Activated CD4-positive, alpha-beta T cell treated with anti-CD3 and anti-CD28 coated beads, Interleukin-10, Interleukin-2, amounts not matched to agents 100 ng/mL and 50 ng/mL, durations not matched to agents 16 hours and 8 hours (primary cell): ENCODE measurements around the gene A2M.
"Not testable (repeated sequence)": the region's sequence is repeated elsewhere in the genome, so short reads cannot be mapped to it uniquely, and the experiment has no call there.

Experiments used
- DNase-seq: peaks from one replicate; pipeline ENCODE4 v3.0.0-alpha.2; 2020

Gene A2M

DNA sequence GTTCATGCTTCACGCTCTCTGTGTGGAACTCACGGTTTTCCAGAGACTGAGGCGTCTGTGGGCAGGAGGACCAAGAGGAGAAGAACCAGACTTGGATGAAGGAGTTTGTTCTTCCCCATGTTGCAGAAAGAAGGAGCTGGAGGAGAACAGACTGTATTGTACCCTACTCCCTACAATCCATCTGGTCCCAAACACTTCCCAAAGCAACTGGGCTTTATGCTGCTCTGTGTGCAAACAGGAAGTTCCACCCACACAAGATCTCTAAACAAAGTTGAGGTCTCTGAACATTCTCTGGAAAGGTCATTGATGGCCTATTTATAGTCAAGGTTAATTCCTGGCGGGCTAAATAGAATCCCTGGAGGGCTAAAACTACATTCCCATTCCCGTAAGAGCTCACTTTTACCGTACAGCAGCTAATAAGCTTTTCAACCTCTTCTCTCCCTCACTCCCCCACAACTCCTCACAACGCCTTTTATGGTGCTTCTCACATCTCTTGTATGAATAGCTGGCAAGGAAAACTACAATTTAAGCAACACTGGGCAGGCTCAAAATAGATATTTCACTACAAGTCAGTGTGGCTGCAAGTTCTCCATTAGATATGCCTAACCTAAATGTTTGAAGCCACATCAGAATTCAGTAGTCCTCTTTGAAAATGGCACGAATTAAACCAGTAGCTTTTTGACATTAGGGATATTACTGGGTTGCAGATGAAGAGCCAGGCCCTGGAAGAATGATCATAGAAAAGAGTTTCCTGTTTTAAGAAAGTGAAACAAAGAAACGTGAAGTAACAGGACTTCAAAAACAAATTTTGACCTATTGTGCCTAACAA, at the start of gene A2M:
Gene A2M, minus strand, starts transcription at position 189 of the 829 bp plus-strand sequence. Its CDS starts 70 bp downstream, at position 119.
- no peak for DNase-seq

DNA sequence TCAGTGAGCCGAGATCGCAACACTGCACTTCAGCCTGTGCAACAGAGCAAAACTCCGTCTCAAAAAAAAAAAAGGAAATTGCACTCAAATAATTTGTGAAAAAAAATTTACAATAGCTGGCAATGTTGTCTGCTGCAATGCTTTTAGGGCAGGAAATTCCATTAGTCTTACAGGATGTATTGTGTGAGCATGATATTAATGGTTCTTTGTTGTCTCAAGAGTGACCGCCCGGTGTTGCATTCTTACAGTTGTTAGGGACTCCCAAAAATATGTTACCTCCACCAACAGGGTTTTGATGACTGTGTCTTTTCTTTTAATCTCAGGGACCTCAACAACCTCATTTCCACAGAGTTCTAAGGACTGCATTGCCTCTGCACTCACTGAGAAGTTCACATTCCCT, 47.7 kb upstream of the A2M start:
- DNase-seq = no peak

DNA sequence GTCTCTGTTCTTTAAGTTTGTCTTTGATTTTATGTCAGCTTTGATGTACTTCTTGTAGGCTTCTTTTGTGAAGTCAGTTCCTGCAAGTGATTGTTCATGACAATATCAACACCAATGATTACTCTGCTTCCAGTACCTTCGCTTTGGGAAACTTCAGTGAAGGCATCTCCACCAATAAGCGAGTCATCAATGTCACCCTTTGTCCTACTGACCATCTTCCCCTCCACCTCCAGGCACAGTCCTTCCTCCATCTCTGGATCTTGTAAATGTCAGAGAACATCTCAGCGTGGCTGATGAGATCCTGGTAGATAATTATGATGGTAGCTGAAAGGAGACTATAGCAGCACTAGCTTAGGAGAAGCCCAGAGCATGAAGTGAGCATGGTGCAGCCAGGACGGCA, 40.4 kb upstream of the A2M start:
- DNase-seq = no peak

DNA sequence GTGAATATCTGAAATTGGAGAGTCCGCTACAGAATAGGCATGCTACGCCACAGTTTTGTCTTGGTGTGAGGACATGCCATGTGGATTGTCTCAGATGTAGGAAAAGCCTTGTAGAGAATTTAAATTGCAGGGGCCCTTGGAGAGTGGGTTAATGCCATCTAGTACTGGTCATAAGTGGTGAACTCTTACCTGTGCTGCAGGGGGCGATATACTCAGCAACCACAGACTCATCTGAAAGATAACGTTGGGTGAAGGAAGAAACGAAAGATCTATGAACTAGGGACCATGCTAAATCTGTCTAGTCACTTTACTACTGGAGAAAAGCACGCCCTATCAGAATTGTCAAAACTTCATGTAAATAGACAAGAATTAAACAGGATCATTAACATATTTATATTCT, 33.7 kb upstream of the A2M start:
- no peak for DNase-seq

DNA sequence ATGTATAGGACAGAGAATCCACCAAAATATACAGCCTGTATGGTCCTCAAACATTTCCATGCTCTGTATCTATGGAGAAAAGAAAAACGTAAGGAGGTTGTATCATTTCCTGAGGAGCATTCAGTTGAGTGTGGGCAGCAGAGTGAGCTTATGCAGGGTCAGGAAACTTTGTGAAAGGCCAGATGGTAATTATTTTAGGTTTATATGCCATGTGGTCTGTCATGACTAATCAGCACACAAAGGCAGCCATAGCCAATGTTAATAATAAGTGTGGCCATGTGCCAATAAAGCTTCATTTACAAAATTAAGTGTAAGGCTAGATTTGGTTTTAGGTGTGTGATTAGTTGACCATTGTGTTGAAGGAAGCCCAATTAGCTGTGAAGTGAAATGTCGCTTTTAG, 33.2 kb upstream of the A2M start:
- DNase-seq = no peak

DNA sequence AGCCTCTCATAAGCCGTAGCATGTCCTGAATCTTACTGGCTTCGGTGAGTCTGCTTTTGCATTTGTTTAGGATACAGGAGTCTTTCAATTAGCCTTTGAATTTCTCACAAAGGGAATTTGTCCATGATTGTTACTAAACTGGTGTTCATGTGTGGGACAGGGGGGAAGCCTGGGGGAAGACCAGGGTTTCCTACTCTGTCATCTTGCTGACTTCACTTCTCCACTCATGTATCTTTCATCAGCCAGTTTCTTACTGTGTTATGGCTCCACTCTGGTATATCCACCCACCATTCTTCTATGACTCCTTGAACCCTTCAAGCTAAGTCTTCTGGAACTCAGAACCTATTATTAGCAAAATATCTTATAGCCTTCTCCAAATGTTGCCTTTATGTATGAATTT, 31.7 kb upstream of the A2M start:
- no peak for DNase-seq

DNA sequence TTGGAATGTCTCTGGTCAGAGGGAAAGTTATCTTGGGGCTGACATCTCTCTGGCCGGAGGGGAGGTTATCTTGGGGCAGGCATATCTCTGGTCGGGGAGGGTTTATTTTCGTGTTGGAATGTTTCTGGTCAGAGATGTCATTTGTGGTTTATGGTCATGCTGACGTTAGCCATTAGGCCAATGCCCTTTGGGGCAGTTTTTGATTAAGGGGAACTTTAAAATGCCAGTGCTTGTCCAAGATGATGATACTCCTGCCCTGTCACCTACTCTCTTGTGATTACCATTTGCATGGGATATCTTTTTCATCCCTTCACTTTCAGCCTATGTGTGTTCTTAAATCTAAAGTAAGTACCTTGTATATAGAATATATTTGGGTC, 29.0 kb upstream of the A2M start:
- DNase-seq = no peak

DNA sequence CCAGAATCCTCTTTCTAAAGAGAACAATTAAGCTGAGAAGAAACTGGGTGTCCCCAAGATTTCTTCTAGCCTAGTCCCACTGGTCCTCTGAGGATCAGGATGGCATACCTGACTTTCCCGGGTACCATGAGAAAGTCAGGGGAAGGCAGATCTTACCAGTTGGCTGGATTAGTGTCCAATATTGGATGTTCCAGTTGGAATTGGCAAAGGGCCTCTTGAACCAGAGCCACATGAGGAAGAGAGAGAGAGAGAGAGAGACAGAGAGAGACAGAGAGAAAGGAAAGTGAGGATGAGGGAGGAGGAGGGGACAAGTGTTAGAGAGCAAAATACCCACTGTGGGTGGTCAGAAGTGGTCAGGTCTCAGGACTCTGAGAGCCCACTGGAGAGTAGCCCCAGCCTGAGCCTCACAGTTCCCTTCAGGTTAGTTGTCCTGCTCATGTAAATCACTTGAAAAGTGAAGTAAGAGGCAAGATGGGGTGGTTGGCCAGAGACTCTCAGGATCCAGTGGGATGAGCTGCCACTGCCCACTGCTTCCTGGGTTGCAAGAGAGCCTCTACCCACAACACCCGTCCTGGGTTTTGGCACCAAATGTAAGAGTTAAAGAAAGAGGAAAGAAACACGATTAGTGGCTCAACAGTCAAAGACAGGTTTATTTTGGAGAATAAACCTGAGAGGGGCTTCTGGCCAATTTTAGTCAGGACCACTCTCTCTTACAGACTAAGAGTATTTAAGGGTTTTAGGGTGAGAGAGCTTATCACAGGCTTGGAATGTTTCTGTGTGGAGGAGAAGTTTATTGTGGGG, 28.4 kb upstream of the A2M start:
- DNase-seq = no peak

DNA sequence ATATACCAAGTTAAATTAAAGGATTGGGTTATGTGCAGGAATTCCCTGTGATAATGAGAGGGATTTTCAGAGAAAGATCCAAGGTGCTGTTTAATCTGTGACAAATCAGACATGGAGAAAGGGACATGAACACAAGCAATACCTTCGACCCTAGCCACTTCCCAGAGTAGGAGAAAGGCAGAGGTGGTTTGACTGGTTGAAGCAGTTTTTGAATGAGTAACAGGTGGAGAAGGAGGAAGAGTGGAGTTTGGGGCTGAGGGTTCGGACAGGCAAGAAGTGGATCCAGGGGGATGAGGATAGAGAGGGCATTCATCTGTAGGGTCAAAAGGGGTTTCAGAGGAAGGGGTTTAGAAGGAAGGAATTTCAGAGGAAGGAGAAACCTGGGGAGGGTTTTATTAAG, 27.4 kb upstream of the A2M start:
- DNase-seq = no peak

DNA sequence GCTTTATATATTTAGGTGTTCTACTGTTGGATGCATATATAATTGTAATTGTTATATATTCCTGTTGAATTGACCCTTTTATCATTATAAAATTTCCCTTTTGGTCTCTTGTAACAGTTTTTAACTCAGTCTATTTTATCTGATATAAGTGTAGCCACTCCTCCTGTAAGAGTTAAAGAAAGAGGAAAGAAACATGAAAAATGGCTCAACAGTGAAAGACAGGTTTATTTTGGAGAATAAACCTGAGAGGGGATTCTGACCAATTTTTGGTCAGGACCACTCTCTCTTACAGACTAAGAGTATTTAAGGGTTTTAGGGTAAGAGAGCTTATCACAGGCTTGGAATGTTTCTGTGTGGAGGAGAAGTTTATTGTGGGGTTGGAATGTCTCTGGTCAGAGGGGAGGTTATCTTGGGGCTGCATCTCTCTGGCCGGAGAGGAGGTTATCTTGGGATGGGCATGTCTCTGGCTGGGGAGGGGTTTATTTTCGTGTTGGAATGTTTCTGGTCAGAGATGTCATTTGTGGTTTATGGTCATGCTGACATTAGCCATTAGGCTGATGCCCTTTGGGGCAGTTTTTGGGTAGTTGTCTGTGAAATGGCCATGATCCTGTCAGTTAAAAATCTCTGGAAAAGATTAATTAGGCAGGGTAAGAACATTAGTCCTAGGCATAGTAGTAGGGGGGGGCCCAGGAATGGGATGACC, 24.0 kb upstream of the A2M start:
- not testable (repeated sequence) for DNase-seq

DNA sequence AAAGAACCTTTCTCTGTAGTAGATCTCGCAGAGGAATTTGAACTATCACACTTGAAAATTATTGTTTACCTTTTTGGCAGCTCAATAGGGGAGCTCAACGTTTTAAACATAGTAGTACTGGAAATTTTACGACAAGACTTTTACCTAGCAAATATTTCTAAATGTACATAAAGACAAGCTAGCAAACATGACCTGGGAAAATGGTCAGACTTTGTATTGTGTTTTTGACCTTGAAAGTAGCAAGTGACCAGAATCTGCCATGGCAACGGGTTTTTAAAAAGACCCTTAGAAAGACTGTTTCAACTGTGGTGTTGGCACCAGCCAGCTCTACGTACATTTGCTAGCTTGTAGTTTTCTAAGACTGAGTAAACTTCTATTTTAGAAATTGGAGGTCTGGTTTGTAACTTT, 20.2 kb upstream of the A2M start:
- DNase-seq = no peak

DNA sequence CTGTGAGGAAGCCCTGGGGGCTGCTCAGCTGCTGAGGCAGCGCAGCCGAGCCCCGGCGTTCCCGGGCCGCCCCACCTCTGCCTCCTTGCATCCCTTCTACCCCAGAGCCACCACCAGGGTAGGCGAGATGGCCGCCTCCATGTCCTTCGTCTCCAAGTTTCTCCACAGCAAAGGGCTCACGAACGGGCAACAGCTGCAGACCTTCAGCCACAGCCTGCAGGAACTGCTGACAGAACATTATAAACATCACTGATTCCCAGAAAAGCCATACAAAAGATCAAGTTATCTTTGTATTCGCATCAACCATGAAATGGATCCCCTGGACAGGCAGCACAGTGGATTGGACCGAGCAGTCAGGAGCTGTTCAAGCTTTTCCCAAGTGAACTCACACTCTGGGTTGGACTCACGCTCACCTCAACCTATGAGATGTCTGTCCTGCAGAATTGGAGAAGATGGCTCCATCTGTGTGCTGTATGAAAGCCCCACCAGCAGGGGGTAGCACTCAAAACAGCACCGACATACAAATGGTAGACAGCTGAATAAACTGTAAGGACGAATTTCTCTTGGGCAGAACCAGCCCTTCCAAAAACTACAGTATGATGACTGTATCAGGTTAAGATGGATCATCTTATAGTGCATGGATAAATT, 19.4 kb upstream of the A2M start:
- peak; percentile 24 for DNase-seq

DNA sequence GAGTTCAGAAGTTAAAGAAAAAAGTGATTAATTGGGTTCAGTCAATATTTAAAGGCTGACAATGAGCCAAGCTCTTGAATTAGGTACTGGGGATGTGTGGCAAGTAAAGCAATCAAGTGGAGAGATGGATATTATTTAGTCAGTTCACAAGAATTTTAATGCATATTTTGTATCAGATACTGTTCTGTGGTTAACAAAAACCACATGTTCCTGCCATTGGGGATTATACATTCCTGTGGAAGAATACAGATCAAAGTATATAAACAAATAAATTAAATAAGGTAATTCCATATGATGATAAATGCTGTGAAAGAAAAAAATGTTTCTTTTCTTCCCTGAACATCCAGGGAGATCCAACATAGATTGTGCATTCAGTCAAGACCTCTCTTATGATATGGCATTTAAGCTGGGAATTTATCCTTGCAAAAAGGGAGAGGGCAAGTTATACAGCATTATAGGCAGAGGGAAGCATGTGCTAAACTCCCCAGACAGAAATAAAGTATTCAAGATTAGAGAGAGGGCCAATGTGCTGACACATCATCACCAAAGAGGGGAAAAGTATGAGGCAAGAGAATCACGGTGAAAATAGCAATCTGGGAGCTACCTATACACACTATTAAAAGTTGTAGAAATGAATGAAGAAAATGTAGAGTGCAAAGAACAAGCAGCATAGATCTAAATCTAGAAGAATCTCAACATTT, 17.6 kb upstream of the A2M start:
- DNase-seq = no peak

DNA sequence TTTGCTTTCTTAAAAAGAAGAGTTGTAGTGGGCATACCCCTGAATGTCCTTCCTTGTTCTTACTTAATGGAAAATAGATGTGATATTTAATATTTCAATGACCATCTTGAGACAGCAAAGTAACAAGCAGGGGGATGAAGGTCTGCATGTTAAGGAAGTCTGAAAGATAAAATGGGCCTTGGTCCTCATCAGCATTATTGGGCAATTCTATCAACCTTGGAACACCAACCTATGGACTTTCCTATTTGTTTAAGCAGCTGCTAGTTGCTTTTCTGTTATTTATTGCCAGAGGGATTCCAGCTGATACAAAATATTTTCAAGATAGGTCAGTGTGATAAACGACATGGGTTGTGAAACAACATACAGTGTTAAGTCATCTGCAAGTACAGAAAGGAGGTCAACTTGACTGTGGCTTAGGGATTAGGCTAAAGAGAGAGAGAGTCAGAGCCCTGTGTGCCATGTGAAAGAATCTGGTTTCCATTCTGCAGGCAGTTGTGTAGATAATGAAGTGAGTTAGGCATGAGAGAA, 16.4 kb upstream of the A2M start:
- no peak for DNase-seq

DNA sequence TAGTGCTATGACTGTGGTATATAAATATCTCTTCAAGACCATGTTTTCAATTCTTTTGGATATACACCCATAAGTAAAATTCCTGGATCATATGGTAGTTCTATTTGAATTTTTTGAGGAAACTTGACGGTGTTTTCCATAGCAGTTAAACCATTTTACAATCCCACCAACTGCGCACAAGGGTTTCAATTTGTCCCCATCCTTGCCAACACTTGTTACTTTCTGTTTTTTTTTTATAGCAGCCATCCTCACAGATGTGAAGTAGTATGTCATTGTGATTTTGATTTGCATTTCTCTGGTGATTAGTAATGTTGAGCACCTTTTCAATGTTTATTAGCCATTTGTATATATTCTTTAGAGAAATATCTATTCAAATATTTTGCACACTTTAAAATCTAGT, 14.5 kb upstream of the A2M start:
- DNase-seq = no peak

DNA sequence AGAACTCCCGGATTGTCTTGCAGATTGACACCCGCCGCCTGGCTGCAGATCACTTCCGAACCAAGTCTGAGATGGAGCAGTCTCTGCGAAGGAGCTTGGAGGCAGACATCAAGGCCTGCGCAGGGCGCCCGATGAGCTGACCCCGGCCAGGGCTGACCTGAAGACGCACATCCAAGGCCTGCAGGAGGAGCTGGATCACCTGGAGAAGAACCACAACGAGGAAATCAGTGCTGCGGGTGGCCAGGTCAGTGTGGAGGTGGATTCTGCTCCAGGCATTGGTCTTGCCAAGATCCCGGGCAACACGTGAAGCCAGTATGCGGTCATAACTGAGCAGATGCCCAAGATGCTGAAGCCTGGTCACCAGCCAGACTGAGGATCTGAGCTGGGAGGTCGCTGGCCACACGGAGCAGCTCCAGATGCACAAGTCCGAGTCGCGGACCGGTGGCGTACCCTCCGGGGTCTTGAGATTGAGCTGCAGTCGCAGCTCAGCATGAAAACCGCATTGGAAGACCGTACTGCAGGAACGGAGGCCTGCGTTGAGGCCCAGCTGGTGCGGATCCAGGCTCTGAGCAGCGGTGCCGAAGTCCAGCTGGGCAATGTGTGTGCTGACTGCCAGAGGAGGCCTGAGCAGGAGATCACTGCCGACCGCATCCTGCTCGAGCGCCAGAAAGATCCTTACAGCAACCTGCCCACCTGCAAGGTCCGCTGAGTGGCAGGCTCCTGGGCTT, 12.4 kb upstream of the A2M start:
- DNase-seq = no peak

DNA sequence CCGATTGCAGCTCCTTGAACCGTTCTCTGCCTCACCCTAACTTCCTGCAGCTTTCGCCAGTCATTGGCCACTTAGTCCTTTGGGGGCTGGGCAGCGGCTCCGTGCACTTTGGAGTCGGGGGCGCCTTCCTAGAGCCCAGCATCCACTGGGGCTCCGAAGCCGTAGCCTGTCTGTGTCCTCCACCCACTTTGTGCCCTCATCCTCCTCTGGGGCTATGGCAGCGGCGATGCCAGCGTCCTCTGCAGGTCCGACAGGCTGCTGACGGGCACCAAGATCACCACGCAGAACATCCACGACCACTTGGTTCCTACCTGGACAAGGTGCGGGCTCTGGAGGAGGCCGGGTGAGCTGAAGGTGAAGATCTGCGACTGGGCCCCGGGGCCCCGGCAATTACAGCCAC, 11.8 kb upstream of the A2M start:
- no peak for DNase-seq

DNA sequence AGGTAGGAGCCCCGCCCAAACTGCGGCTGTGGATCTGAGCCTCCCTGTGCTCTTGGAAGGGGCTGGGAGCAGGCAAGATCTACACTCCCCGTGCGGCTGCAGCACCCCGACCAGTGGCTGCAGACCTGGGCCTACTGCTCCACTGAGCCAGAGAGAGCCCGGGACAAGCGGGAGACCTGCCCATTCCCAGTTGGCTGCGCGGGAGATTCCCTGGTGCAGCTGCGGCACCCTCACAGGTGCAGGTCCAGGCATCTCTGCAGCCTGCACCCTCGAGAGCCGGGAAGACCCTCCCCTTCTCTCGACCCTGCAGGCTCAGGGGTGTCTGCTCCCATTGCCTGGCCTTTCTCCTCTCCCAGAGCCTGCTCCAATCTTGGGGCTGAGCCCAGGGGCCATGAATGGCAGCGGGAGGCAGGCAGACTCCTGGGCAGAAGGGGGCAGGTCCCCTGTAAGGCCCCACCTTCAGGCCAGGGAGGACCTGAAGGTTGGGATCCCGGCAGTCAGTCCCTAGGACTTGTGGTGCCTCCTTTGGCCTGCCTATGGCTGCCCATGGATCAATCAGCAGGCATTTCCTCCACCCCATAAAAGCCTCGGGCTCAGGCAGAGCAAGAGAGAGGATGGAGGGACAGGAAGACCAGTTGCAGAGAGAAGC, 8.8 kb upstream of the A2M start:
- no peak for DNase-seq

DNA sequence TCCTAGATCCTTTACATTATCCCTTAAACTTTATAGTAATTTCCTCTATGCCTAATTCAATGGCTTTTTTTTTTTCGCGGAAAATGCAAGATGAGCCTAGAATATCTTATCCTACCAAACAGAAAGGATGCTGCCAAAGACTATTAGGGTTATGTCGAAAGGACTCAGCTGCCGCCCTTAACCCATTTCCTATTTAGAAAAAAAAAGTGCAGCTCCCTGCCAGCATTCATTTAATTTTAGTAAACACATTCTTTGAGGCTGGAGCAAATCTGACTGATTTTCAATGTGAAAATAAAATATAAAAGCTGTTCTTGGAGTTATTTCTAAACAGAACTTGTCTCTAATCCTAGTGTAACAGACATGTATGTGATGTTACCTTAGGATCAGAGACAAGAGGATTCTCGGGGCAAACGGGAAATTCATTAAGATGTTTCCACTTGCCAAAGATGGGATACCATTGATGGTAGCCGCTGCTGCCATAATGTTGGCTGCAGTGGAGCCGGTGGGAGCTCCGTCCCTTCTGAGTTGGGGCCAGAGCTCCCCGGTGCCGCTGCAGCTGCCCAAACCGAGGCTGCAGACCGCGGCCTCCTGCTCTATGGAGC, 8.2 kb upstream of the A2M start:
- no peak for DNase-seq

DNA sequence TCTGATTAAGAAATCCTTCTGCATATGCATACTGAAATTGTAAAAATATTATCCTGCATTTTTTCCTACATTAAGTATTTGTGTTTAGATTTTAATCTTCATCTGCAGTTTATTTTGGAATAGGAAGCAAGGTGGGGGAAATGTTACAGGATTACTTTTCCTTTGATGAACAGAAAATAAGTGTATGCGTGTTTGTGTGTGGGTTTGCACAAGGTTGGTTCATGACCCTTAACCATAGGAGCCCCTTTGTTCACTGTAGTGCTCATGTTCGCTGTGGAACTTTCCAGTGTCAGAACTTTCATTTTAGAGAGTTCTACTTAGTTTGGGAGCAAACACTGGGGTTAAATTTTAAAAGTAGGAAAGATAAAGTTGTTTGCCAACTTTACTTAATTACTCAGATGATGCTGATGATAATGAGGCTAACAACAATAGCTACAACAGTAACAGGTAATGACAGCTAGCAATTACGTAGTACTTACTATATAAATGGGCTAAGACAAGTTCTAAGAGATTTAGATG, 6.4 kb upstream of the A2M start:
- DNase-seq = no peak
